HG03378 (cell line): Measurements from ENCODE around the gene HAGHL.
"Not testable (repeated sequence)": the region's sequence is repeated elsewhere in the genome, so short reads cannot be mapped to it uniquely, and the experiment has no call there.

Source experiments
- ATAC-seq: cut with Tn5 transposase; IDR thresholded peaks from one replicate; pipeline ENCODE4 v1.9.1; 2021; ENCODE audit warnings: mild to moderate bottlenecking, moderate library complexity; ENCODE audit not compliant: unreplicated experiment

The HAGHL gene

DNA sequence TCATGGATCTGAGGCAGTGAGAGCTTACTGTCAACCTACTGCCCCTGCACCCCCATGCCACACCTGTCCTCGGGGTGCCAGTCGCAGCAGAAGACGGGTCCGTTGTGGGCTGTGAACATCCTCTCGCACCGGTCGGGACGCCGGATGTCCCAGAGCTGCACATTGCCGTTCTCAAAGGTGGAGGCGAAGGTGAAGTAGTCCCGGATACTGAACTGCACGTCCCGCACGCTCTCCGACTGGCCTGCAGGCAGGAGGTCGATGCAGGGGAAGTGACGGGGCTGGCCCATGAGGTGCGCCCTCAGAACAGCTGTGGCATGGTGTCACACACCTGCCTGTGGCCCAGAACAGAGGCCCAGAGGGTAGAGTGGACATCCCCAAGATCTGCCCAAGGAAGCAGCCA lies 39.4 kb upstream of the HAGHL start:
- ATAC-seq: no peak

GRCh38 chr16:689175-689897 lies 37.6 kb upstream of the HAGHL start:
- no peak for ATAC-seq

DNA sequence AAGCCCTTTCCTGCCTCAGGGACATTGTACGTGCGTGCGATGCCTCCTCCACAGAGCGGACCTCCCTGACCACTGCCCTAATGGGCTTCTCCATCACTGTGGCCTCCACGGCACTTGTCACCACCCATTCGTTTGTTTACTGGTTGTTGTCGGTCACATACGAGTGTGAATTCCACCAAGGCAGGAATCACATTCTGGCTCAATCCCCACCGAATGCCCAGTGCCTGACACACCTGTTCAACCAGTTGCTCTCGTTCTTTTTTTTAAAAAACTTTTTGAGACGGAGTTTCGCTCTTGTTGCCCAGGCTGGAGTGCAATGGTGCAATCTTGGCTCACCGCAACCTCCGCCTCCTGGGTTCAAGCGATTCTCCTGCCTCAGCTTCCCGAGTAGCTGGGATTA lies 35.7 kb upstream of the HAGHL start:
- not testable (repeated sequence) for ATAC-seq

DNA sequence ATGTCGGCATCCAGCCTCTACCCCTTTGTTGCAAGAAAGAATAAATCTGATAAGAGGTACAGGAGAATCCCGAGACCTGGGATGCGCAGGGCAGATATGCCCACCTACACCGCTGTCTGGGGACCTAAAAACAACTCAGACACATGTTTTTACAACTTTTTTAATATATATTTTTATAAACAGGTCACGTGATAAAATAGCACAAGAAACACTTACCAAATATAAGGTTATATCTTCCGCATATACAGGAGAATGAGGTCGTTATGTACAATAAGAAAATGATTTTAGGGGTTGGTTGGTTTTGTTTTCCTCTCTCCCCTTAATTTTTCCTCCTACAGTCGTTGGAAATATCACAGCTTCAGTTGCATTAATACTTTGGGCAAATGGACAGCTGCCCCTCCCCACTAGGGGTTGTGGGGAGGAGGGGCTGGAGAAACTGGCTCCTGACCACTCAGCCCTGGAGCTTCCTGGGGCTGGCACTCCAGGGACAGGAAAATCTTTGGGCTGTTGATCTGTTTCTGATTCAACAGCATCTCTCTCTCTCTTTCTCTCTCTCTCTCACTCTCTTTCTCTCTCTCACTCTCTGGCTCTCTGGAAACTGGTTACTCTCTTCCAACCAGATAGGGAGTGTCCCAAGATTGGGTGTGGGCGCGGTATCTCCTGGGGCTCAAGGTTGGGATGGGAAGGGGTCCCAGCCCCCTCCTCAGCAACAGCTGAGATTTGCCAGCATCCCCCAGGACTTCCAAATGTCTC lies 34.4 kb upstream of the HAGHL start:
- no peak for ATAC-seq

DNA sequence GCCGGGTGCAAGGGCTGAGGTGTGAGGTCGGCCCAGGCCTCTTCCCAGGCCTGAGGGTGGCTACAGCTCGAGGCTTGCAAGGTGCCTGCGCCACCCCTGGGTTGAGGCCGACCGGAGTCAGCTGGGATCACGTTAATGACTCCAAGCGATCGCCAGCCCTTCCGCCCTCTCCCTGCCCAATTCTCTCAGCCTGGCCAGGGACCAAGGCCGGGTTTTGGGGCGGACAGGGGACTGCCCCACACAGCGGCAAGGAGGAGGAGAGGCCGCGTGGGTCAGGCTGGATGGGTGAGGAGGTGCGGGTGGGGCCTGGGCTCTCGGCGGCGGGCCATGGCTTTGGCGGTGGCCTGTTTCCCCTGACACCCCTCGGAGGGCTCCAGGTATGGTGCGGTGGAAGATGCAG lies 33.5 kb upstream of the HAGHL start:
- no peak for ATAC-seq

DNA sequence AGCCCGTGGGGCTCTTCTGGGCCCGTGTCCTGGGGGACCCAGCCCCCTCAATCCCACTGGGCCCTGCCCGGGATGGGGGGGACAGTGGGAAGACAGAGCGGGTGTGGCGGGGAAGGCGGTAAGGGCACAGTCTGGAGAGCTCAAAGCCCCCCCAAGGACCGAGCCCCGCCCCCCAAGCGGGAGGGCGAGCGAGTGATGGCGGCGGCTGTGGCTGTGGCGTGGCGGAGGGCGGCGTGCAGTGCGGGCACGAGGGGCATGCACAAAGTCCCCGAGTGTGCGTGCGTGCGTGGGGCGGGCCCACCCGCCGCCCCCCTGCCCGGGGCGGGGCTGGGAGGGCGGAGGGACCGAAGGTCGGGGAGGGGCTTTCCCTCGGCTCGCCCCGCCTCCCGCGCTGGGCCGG lies 33.1 kb upstream of the HAGHL start:
- no peak for ATAC-seq

DNA sequence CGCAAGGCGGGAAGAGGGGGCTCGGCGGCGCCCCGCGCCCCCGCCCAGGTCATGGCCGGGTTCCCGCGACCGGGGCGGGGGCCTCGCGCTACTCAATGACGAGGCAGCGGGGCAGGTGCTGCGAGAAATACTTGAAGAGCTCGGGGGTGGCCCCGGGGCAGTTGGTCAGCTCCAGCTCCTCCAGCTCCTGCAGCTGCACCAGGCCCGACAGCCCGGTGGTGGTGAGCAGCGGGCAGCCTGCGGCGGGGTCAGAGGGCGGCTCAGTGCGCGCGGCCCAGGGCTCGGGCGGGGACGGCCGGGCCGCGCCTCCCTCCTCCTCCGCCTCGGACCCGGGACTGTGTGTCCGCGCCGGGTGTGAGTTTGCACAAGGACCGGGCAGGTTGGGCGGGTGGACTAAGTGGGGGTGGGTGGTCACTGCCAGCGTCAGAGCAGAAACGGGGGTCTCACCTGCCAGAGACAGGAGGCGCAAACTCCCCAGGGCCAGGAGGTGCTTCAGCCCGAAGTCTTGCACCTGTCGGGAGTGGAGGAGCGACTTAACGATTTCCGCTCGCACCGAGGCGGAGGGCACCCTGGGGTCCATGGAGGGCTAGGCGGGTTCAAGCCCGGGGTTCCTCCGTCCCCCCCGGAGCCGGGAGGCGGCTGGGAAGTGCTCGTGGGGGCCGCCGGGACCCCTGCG lies 32.6 kb upstream of the HAGHL start:
- no peak for ATAC-seq

GRCh38 chr16:694863-695354 lies 32.0 kb upstream of the HAGHL start:
- no peak for ATAC-seq

DNA sequence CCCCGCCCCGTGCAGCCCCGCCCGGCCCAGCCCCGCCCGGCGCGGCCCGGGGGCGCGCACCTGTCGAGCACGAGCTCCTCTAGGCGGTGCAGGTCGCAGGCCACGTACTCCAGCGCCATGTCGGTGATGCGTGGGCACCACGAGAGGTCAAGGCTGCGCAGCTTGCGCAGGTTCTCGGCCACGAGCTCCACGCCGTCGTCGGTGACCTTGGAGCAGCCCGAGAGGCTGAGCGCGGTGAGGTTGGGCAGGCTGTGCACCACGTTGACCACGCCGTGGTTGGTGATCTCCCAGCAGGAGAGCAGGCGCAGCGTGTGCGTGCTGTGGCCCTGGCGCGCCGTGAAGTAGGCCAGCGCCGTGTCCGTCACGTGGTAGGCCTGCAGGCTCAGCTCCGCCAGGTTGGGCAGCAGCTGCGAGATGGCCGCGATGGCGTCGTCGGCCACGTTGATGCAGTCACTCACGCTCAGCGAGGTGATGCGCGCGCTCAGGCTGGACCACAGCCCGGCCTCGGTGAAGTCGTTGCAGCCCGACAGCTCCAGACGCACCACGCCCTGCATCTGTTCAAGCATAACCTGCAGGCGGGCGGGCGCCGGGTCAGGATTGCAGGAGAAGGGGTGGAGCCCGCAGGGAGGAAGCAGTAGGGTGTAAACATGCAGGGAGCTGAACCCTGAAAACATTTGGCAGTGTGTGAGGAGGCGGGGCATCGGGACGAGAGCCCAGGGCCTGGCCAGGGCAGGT lies 31.4 kb upstream of the HAGHL start:
- no peak for ATAC-seq

- ATAC-seq: no peak
Observed at GRCh38 chr16:698911-699671, 27.8 kb upstream of the HAGHL start.

GRCh38 chr16:700684-701584 lies 26.0 kb upstream of the HAGHL start:
- no peak for ATAC-seq

DNA sequence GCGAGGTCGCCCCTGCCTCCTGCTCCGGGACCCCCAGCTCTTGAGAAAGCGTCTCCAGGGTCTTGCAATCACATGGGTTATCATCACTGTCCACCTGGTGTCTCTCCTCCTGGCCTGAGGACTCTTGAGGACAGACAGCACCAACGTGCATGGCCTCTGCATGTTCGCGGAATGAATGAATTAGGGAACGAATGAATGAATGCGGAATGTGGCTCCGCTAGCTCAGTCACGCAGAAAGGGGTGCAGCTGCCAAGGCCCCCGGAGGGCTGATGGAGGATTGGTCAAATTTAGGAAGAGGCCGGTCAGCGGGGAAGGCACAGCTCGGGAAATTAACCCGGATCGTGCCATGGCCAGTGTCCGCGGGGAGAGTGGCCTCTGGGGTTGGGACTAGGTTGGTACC lies 24.6 kb upstream of the HAGHL start:
- ATAC-seq: no peak

DNA sequence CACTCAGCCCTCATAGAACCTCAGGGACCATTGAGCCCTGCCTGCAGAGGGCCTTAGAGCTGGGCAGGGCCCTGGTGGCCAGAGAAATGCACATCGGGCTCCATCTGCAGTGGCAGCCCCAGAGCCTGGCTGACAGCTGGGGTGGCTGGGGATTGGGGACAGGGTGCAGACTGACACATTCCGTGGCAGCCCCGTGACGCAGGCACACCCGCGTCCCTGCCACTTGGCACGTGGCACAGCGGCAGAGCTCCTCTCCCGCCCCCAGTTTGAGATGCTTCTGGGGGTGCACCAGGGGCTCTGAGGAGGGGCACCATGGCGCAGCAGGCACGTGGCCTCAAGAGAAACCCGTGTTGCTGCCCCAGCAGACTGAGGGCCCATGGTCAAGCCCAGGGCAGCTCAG lies 23.5 kb upstream of the HAGHL start:
- ATAC-seq: no peak

- ATAC-seq: no peak
Observed at GRCh38 chr16:704047-704446, 22.9 kb upstream of the HAGHL start.

- no peak for ATAC-seq
Observed at GRCh38 chr16:704552-705380, 22.1 kb upstream of the HAGHL start.

GRCh38 chr16:705431-706188 lies 21.3 kb upstream of the HAGHL start, which contains the start of gene FBXL16:
Gene FBXL16 (minus strand): TSS chr16:705801. CDS start chr16:697405, 8,396 bp downstream.
- no peak for ATAC-seq

DNA sequence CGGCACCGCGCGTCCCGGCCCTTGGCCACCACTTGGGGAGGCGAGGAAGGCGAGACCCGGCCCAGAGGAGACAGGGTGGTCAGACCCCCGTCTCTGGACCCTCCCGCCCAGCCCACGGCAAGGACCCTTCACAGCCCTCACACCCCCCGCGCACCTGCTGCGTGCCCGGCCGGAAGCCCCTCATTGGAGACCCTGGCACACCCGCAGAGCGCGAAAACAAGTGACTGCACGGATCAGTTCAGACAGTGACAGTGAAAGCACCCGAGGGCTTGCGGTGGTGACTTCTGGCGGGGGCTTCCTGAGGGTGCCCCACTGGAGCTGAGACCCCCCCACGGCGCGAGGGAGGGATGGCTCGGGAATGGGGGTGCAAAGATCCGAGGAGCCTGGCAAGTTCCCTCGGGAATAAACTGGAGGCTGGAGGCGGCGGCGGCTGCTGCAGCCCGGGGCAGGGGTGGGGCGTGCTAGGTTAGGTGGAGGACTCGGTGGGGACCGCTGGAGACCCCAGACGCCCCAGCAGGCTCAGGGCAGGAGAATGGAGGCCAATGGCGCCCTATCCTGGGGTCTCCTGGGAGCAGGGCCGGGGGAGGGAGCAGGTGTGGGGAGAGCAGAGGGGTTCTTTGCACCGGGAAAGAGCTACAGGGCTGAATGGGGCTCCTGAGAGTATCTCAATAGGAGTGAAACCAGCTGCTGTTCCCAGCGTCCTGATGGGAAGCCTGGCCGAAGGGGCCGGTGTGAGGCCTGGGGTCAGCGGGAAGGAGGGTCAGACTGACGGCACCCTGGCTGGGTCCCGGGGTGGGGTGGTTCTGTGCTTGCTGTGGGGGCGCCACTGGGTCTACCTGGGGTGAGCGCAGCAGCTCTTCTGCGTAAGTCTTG lies 20.5 kb upstream of the HAGHL start:
- ATAC-seq: no peak
